ENCODE results near the gene RPS16.
A peak's percentile ranks its signal among the peaks of the same experiment; 100 is the strongest.
"Not testable (repeated sequence)": the region's sequence is repeated elsewhere in the genome, so short reads cannot be mapped to it uniquely, and the experiment has no call there.

Gene RPS16

GRCh38 chr19:39435499-39436349 is at the start of gene RPS16:
RPS16 (minus strand) TSS chr19:39435949; CDS start chr19:39435895, 54 bp downstream.
- peak; percentile 99 for DNase-seq (ENCODE audit: low read depth in 2 of 2)

- DNase-seq (ENCODE audit: low read depth in 2 of 2), result no peak
Observed at GRCh38 chr19:39483141-39483540, 47.4 kb upstream of the RPS16 start.

- no peak for DNase-seq (ENCODE audit: low read depth in 2 of 2)
Observed at GRCh38 chr19:39481676-39482075, 45.9 kb upstream of the RPS16 start.

DNA sequence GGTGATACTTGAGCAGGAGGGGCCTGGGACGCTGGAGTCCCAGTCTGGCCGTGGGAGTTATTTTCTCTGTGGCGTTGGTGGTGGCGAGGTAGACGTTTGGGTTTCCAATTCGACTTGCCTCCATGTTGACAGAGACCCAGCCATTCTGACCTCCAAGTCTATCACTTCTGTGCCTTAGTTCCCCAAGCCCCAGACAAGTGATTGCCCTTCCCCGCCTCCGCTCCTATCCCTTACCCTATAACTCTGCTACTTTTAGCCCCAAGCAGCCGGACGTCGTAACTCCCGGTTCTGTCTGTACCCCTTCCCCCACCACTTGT is 45.4 kb upstream of the RPS16 start:
- DNase-seq (ENCODE audit: low read depth in 2 of 2), result no peak

DNA sequence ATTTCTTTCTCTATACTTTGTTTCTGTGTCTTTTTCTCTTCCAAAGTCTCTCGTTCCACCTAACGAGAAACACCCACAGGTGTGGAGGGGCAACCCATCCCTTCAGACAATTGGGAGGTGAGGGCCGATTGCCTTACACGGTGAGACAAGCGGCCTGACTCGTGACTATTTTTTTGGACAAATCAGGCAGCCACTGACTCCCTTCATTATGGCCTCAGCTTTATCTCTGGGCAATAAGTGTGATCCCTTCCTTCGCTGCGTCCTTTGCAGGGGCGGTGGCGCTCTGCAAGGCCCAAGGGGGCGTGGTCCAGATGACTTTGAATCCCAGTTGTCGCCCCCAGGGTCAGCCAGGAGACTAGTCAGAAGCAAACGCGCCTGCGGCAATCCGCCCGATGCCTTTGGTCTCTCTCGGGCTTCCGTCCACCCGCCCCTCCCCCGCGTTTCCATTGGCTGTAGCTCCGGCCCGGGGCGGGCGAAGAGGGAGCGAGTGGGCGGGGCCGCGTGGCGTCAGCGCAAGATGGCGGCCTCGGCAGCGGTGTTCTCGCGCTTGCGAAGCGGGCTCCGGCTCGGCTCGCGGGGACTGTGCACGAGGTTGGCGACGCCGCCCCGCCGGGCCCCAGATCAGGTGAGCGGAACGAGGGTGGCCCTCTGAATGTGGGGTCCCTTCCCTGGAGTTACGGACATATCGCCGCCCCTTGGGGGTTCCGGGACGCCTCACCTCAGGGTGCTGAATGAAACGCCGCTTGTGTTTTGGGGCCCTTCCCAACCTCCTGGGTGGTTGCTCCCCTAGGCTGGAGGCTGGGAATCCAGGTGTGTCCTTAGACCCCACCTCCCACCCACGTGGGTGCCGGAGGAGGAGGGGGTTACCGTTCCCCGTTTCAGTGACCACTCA is 44.8 kb upstream of the RPS16 start, which contains the start of gene TIMM50:
Gene TIMM50 (plus strand): TSS at position 502 of the 892 bp plus-strand sequence. CDS start 16 bp downstream, at position 518.
- DNase-seq (ENCODE audit: low read depth in 2 of 2), result peak; percentile 94 to 95

DNA sequence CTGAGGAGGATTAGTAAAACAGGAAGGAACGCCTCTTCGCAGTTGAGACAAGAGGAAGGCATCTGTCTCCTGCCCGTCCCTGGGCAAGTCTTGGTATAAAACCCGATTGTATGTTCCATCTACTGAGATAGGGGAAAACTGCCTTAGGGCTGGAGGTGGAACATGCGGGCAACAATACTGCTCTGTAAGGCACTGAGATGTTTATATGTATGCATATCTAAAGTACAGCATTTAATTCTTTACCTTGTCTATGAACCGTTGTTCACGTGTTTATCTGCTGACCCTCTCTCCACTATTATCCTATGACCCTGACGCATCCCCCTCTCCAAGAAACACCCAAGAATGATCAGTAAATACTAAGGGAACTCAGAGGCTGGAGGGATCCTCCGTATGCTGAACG is 44.2 kb upstream of the RPS16 start:
- DNase-seq (ENCODE audit: low read depth in 2 of 2), result no peak

DNA sequence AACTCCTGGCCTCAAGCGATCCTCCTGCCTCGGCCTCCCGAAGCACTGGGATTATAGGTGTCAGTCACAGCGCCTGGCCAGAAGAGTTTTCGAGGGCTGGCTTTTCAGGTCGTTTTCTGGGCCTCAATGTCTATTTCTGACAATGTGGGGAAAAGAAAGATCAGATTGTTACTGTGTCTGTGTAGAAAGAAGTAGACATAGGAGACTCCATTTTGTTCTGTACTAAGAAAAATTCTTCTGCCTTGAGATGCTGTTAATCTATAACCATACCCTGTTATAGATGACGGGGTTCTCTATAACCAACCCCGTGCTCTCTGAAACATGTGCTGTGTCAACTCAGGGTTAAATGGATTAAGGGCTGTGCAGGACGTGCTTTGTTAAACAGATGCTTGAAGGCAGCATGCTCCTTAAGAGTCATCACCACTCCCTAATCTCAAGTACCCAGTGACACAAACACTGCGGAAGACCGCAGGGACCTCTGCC is 43.6 kb upstream of the RPS16 start:
- not testable (repeated sequence) for DNase-seq (ENCODE audit: low read depth in 2 of 2)

DNA sequence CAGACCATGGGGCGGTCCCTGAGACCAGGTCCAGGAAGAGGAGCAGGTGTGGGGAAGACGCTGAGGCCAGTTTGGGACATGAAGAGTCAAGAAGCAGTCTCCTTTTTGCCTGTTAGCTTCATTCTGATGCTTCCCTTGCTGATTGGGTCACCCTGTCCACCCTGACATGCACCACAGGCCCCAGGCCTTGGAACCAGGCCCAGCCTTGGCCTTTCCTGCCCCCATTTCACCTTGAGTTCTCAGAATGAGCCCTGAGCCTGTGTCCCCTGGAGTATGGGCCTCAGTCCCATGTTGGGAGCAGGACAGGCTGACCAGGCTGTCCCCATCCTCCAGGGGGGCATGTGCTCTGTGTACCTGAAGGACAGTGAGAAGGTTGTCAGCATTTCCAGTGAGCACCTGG is 40.0 kb upstream of the RPS16 start:
- no peak for DNase-seq (ENCODE audit: low read depth in 2 of 2)

GRCh38 chr19:39474139-39474620 is 38.4 kb upstream of the RPS16 start:
- DNase-seq (ENCODE audit: low read depth in 2 of 2), result peak; percentile 27 to 36

DNA sequence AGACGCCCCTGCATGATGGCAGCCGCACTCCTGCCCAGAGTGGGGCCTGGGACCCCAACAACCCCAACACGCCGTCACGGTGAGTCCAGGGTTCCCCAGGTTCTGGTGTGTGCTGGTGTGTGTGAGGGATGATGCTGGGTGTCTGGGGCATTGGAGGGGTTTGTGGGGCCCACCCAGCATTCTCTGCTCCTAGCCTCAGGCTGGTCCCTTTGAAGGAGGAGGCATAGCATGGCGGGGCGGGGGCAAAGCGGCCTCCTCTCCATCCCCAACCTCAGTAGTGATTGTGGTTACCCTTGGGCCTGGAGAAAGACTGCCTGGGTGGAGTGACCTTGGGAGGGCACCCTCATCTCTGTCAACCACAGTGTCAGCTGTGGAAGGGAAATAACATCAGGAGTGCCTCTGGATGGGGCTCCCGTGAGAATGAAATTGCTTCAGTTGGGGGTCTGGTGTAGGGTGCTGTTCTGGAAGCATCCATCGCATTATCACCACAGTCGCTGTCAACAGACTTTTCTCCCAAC is 37.8 kb upstream of the RPS16 start:
- DNase-seq (ENCODE audit: low read depth in 2 of 2), result no peak

GRCh38 chr19:39472746-39473442 is 37.1 kb upstream of the RPS16 start:
- DNase-seq (ENCODE audit: low read depth in 2 of 2), result no peak

DNA sequence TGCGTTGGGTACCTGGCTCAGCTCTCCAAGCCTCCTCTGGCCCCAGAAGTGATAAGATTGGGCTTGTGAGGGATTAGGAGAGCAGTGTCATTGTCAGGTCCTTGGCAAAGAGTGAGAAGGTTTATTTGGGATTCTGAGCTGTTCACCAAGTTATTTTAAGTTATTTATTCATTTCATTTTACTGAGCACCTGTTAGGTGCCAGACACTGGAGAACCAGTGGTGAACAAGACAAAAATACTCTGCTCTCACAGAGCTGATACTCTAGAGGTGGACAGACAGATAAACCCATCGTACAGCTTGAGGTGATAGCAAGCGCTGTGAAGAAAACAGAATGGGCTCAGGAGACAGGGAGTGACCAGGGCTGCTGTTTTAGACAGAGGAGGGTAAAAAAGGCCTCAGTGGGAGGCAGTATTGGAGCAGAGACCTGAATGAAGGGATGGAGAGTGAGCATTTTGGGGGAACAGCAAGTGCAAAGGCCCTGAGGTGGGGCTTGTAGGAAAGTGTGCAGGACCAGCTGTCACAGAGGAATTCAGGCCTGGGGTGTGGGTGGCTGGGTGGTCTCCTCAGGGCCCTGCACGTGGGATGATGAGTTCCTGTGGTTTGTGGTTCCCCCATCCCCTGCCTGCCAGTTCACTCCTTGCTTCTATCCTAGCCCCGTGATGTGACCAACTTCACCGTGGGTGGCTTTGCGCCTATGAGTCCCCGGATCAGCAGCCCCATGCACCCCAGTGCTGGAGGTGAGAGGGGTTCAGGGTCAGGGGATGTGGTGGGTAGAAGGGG is 36.2 kb upstream of the RPS16 start:
- DNase-seq (ENCODE audit: low read depth in 2 of 2), result no peak

DNA sequence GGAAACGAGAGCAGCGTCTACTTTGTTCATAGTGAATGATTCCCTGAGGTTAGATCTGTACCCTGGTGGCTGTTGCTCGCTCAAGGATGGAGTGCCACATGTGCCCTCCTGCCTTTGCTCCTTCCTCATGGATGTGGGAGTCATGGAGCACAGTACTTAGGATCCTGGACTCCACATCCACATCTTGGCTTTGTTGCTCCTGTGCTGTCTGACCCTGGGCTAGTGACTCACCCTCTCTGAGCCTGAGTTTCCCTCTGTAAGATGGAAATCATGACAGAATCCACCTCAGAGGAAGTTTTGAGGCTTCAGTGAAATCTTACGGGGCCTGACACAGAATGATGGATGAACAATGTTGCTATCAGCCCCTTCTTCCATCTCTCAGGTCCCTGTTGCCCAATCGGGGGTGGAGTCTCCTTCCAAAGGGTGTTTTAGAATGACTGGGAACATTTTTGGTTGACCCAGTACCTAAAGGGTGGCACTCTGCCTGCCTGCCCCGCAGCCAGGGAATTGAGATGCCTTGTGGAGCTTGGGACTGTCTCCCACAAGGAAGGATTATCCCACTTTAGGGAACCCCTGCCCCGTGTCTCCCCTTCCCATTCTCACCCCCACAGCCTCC is 35.1 kb upstream of the RPS16 start:
- DNase-seq (ENCODE audit: low read depth in 2 of 2), result no peak

- no peak for DNase-seq (ENCODE audit: low read depth in 2 of 2)
Observed at GRCh38 chr19:39469567-39469966, 33.8 kb upstream of the RPS16 start.

- DNase-seq (ENCODE audit: low read depth in 2 of 2), result no peak
Observed at GRCh38 chr19:39469036-39469435, 33.3 kb upstream of the RPS16 start.

GRCh38 chr19:39467941-39468340 is 32.2 kb upstream of the RPS16 start:
- DNase-seq (ENCODE audit: low read depth in 2 of 2), result no peak

GRCh38 chr19:39465956-39466747 is 30.4 kb upstream of the RPS16 start:
- DNase-seq (ENCODE audit: low read depth in 2 of 2), result no peak

DNA sequence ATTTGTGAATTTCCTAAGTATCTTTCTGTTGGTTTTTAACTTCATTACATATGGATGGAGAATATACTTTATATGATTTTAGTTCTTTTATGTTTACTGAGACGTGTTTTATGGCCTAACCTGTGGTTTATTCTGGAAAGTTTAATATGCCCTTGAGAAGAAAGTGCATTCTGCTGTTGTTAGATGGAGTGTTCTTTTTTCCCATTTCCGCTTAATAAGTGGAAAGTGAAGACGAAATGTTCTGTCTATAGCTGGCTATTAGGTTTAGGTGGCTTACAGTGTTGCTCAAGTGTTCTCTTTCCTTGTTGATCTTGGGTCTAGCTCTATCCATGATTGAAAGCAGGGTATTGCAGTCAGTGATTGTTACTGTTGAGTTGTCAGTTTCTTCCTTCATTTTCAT is 27.7 kb upstream of the RPS16 start:
- no peak for DNase-seq (ENCODE audit: low read depth in 2 of 2)

DNA sequence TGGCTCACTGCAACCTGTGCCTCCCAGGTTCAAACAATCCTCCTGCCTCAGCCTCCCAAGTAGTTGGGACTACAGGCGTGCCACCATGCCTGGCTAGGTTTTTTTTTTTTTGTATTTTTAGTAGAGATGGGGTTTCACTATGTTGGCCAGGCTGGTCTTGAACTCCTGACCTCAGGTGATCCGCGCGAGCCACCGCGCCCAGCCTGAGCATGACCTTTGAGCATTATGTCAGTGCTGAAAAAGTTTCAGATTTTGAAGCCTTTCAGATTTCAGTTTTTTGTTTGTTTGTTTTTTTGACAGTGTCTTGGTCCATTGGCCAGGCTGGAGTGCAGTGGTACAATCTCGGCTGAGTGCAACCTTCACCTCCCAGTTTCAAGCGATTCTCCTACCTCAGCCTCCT is 15.5 kb upstream of the RPS16 start:
- not testable (repeated sequence) for DNase-seq (ENCODE audit: low read depth in 2 of 2)

All from stimulated activated CD8-positive, alpha-beta memory T cell treated with anti-CD3 and anti-CD28 coated beads, Interleukin-15, amount 100 ng/mL, for 4 hours (primary cell).